GM19397 (cell line): ENCODE results near the gene MROH9.

Experiments
- ATAC-seq: cut with Tn5 transposase; IDR thresholded peaks from one replicate; pipeline ENCODE4 v1.9.1; 2021; ENCODE audit warnings: mild to moderate bottlenecking, moderate library complexity; ENCODE audit not compliant: unreplicated experiment

Gene MROH9

DNA sequence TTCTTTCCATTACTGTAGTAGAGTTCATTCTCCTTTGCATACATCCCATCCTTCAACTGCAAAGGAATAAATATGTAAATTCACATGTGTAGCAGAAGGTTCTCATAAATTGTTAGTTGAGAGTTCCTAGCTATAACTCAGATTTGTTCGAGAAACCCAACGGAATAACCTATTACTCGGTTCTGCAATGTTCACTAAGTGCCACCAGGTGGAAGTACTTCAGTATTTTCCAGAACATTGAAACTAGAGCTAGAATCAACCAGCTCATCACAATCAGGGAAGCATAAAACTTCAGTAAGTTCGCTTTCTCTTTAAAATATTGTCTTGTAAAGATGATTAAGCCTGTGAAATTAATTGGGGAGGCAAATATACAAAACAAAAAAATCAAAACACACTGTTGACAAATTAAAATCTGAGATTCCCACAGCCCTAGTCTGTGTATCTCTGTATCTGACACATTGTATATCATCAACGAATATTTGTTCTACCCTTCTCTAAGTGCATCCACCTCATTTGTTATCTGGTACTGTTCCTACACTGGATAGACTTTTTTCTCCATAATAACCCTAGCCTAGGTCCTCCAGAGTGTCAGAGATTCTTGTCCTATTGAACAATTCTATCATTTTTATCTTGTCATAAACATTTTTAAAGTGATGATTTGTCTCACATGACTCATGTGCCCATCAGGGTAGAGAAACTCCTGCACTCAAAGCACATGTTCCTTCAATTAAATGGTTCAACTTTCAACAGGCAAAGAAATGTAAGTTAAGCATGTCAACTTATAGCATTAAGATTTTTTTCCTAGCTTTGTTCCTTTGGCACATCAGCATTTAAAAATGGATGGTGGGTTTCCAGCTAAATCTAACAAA is 31.9 kb downstream of the MROH9 start:
- ATAC-seq = no peak

DNA sequence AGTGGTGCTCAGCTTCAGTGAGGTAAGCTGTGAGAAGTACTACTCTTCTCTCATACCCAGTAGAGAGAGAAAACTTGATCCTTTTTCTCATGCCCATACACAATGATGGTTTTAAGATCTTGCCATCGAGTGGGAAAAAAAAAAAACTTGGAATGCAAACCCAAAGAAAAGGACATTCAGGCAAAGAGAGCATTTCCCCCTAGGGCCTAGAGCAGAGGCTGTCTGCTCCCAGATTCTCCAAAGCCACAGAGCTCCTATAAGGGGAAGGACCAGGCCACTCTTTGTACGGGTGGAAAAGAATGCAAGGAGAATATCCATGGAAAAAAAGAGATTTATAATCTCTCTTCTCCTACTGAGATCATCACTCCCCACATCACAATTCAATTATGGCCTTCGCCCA is 34.9 kb downstream of the MROH9 start:
- ATAC-seq = no peak

GRCh38 chr1:170978371-170978910 is 43.1 kb downstream of the MROH9 start:
- ATAC-seq = no peak

DNA sequence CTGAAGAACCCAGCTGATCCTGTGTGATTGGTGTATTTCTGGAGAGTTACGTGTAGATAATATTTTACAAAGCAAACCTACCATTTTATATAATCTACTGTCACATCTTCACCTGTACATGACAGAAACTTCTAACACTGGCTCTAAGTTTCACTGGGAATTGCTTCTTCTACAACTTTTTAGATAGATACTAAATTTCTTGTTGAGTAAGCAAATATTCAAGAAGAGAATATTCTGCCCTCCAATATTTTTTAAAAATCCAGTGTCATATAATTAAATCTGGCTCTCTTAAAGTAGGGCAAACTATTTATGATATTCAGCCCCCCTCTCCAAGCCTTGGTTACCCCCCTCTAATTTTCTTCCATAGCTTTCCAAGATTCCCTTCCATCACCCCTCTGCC is 50.1 kb downstream of the MROH9 start:
- ATAC-seq = no peak

DNA sequence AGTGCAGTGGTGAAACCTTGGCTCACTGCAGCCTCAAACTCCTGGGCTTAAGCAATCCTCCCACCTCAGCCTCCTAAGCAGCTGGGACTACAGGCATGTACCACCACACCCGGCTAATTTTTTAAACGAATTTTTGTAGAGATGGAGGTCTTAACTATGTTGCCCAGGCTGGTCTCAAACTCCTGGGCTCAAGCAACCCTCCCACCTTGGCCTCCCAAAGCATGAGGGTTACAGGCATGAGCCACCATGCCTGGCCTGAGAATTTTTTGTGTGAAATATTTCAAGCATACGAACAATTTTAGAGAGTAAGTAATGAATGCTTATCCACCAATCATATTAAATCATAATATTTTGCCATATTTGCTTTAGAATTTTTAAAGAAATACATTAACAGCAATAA is 51.6 kb downstream of the MROH9 start:
- no peak for ATAC-seq

DNA sequence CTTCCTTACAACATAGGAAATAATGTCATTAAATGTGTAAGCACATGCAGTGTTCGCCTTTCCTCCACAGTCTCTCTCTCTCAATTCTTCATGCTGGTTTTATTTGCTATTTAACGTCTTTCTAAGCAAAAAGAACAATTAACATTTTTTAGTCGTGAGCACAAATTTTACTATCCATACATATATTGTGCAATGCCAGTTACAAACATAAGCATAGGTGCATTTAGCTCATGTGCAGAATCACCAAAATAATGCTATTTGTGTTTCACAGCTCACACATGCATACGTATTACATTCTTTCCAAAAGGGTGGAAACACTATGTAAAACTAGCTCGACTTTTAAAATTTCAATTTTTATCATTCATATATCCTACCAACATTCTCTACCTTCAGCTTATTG is 52.1 kb downstream of the MROH9 start:
- no peak for ATAC-seq

- ATAC-seq = no peak
Observed at GRCh38 chr1:170993151-170993550, 57.8 kb downstream of the MROH9 start.

DNA sequence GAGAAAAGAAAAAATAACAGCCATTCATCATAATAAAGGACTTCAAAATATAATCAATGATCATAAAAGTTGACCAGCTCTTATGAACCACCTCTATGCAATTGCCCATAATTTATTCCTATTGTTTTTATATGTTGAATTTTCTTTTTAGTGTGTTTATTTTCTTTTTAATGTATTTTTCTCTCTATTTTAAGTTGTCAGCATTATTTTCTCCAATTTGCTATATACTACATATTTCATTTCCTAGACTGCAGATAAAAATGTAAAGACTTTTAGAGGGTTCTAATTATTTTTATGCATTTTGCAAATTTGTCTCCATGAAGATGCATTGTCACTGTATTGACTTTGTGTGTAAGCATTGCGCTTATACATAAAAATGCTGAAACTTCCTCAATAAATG is 58.4 kb downstream of the MROH9 start:
- ATAC-seq = no peak

DNA sequence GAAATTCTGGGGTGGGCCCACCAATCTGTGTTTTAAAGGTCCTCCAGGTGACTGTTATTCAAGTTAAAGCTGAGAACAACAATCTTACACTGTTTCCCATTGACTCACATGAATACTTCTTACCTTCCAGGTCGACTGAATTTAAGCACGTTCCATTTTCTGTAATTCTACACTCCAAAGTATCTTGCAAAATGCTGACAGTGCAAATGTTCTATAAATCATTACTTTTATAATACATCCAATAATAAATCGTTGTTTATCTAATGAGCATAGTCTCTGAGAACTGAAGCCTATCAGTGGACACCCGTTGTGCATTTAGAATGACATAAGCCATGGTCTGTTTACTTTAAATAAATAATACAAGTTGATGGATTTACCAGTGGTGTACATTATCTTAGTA is 79.5 kb downstream of the MROH9 start:
- no peak for ATAC-seq

- no peak for ATAC-seq
Observed at GRCh38 chr1:171017426-171017825, 82.1 kb downstream of the MROH9 start.

GRCh38 chr1:171019971-171020370 is 84.6 kb downstream of the MROH9 start:
- ATAC-seq = no peak

DNA sequence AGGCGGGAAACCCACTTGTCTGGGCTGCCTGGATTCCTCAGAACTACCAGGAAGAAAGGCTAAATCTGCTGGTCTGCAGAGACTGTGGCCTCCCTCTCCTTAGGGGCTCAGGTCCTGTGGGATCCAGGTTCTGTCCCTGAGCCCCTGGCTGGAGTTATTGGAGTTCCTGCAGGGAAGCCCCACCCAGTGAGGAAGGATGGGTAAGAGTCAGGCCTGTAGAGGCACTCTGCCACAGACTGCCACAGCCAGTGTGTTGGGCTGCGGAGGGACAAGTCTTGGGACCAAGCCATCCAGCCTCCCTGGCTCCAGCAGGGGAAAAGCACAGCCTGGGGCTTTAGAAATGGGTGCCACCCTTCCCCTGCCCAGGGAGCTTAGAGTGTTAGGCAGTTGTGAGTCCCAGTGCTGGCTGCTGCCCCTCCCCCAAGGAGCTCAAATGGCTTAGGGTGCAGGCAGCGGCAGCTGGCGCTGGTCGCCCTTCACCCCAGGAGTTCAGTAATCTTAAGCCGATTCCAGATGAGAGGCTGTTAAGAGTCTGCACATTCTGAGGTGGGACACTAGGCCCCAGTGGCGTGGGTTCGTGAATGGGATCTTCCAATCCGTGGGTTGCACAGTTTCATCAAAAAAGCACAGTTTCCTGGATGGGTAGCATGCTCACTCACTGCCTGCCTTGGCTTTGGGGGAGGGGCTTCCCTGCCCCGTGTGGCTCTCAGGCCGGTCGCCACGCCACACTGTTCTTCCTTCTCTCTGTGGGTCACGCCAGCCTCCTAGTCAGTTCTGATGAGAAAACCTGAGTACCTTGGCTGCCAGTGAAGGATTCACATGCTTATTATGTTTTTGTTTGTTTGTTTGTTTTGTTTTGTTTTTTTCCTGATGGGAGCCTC is 97.7 kb downstream of the MROH9 start:
- ATAC-seq = no peak

GRCh38 chr1:171037626-171038025 is 102.3 kb downstream of the MROH9 start:
- ATAC-seq = no peak

- ATAC-seq = no peak
Observed at GRCh38 chr1:171038284-171038683, 103.0 kb downstream of the MROH9 start.

- no peak for ATAC-seq
Observed at GRCh38 chr1:171048014-171048413, 112.7 kb downstream of the MROH9 start.

DNA sequence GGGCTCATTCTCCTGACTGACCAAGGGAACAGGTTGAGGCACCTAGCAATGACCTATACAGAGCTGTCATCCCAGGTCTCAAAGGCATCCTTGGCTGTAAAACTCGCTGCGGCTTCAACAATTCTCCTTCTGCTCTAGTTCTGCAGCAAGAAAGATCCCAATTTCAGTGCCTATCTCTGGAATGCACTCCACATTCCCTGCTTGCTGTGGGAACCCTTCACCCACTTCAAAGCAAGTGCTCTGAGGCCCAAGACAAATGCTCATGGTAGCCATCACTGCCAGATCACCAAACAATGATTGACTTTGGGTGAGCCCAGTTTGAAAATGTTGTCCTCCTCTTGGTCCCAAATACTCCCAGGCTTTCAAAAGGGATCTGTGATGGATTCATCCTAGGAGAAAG is 117.6 kb downstream of the MROH9 start:
- no peak for ATAC-seq

DNA sequence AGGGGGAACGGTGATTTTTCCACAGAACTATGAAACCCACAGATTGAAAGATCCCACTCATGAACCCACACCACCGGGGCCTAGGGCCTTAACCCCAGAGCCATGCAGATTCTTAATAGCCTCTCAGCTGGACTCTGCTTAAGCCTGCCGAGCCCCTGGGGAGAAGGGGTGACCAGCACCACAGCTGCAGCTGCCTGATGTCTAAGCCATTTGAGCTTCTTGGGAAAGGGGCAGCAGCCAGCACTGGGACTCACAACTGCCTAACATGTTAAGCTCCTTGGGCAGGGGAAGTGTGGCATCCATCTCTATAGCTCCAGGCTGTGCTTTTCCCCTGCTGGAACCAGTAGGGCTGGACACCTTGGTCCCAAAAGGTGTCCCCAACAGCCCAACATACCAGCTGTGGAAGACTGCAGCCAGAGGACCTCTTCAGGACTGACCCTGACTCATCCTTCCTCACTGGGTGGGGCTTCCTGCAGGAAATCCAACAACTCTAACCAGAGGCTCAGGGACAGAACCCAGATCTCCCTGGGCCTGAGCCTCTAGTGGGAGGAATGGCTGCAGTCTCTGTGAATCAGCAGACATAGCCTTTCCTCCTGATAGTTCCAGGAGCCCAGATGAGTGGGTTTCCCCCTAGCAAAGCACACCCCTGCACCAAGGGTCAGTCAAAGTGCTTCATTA is 120.8 kb downstream of the MROH9 start:
- ATAC-seq = no peak

- ATAC-seq = no peak
Observed at GRCh38 chr1:171061425-171062143, 126.2 kb downstream of the MROH9 start.

DNA sequence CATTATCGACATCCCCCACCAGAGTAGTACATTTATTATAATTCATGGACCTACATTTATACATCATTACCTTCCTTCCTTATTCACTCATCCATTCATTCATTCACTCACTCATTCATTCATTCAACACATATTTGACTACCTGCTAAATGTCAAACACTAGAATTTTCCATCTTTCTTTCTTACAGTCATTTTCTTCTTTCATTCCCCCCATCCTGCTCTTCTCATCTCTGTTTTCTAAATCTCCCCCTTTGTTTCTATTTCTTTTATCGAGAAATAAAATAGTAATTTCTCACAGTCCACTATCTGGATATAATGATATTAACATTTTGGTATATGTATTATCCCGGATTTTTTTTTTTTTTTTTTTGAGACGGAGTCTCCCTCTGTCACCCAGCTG is 127.6 kb downstream of the MROH9 start:
- no peak for ATAC-seq

- no peak for ATAC-seq
Observed at GRCh38 chr1:171075041-171075440, 139.7 kb downstream of the MROH9 start.
